ENCODE results near the gene TBC1D26.
"Not testable (repeated sequence)": the region's sequence is repeated elsewhere in the genome, so short reads cannot be mapped to it uniquely, and the experiment has no call there.

TBC1D26 gene

DNA sequence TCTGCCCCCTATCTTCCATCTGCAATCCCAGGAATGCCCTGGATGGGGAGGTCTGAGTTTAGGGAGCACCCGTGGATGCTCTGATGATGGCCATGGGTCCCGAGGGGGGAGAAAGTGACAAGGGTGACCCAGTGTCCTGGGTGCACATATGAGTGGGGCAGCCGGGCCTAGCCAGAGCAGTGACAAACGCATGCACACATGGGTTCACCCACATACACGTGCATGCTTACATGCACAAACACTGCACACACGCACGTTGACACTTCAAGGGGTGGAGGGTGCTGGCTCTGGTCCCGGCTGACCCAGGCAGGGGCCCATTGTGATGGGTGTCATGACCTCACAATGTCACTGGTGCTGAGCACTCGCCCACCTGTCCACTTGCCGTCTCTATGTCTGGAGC lies at the start of gene TBC1D26:
Gene TBC1D26, plus strand, starts transcription at position 384 of the 400 bp plus-strand sequence. CDS start 3,066 bp downstream, outside the sequence.
- DNase-seq (ENCODE audit: low read depth): not testable (repeated sequence)

DNA sequence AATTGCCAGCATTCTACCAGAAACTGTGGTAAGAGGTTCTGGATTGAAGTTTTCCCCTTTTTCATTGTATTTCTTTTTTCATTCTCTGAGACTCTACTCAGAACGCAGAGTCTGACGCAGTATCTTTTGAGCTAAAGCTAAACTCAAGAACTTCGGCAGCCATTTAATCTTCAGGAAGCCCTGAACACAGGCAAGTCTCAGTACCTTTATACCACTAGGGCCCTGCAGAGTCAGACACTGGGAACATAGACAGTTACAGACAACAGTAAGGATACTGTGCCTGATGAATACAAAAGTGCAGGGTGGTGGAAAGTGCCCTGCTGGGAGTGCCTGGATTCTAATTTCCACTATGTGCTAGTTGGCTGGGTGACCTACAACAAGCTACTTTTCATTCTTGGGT lies 48.9 kb upstream of the TBC1D26 start:
- DNase-seq (ENCODE audit: low read depth): not testable (repeated sequence)

DNA sequence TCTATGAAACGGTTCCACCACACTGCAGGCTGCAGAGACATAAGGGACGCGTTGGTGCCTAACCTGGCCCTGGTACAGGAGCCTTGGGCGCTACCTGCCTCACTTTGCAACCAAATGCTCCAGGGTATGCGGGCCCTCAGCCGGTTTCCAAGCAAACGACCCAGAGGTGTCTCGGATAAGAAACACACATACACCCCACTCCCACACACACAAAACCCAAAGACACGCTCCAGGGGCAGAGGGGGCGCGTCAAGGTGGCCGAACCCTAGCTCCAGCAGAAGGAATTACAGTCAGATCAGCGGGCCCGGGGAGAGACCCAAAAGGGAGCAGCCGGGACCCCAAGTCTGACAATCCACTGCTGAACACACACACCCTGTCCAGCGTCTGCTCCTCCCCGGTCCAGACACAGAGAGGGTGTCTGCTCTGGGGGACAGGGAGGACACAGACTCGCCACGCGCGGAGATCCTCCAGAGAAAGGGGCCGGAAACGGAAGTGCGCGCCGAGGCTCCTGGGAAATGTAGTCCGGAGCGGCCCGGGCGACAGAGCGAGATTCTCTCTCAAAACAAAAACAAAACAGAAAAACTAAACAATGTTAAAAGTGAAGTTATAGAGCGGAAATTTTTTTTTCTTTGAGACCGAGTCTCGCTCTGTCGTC lies 48.1 kb upstream of the TBC1D26 start, which contains the start of gene TRIM16:
Gene TRIM16, minus strand, starts transcription at position 488 of the 655 bp plus-strand sequence. CDS start 32,702 bp downstream, outside the sequence.
- DNase-seq (ENCODE audit: low read depth): peak; percentile 35

DNA sequence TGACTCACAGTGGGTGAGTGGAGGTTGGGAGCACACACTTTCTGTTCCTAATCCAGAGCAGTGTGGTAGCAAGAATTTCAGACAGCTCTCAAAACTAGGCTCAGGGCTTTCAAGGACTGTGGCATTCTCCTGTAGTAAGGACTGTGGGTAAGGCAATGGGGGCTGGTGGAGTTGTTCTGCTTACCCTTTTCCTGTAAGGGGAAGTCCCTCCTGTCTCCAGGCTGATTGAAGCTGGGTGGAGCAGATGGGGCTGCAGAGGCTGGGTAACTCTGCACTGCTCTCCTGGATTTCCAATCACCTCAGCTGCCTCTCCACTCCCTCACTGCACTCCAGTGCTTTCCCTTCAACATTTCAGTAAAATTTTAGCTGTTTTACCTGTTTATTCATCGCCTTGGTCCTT lies 44.6 kb upstream of the TBC1D26 start:
- DNase-seq (ENCODE audit: low read depth): not testable (repeated sequence)

DNA sequence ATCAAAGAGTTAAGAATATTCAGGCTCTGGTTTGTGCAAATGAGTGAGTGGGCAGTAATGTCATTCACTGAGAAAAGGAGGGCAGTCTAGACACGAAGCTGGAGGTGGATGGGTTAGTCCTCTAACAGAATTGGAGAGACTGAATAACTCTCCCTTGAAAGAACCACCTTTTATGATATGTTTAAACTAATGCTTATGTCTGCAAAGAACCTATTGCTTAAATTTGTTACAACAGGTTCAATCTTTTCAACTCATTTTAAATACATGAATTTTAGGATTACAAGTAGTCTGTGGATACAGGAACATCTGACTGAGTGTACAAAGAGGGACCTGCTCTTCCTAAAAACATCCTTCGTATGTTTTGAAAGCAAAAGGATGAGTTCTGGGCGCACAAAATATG lies 33.1 kb upstream of the TBC1D26 start:
- not testable (repeated sequence) for DNase-seq (ENCODE audit: low read depth)

DNA sequence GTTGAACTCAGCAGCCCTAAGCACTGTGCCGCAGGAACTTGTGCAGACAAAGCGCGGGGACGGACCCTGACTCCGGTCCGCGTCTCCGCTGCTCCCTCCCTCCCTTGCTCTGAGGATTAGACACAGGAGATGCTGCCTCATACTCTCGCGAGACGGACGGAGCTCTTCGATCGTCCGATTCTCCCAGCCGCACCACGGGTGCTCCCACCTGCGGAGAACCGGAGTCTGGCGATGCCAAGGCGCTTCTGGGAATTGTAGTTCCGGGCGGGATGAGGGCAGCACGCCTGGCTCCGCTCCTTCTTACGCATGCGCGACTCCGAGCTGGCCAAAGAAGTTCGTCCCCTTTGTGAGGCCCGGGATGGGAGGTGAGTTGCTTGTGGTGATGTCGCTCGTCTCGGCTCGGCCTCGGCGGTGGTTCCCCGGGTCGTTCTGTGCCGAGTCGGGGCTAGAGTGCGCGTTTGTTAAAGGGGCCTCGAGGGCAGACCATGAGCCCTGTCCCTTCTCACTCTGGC lies 32.6 kb upstream of the TBC1D26 start, which contains the start of gene ZNF286A:
Gene ZNF286A, plus strand, starts transcription at position 340 of the 512 bp plus-strand sequence. CDS start 578 bp downstream, outside the sequence.
- peak; percentile 98 for DNase-seq (ENCODE audit: low read depth)

DNA sequence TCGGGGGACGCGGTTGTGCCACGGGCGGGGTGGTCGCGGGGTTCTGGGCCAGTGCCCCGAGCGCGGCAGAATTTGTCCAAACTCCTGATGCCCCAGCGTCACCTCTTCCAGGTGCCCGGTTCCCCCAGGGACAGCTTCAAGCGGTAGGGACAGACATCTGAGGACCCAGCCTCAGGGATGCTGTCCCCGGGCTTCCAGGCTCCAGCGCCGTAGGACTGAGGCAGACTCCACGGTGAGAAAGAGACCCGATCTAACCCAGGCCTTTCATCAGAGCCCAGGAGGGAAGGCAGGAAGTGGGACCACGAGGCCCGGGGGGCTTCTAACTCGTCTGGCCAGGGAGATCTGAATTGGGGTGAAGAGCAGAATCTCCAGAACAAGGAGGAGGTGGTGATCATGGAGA lies 32.1 kb upstream of the TBC1D26 start:
- not testable (repeated sequence) for DNase-seq (ENCODE audit: low read depth)

DNA sequence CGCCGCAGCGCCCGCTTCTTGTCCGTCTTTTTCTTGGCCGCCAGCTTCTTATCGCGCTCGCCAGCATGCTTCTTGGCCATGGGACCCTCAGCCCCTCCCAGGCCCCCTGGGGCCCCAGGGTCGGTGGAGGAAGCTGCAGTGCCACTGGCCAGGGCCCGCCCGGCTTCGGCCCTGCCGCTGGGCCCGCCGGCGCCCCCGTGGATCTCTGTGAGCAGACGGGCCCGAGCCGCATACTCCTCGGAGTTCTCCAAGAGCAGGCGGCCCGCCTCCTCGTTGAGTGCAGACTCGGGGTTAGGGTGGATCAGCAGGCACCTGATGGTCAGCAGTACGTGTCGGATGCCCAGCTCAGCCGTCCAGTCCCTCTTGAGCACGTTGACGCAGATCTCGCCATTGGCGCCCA lies 27.8 kb upstream of the TBC1D26 start:
- DNase-seq (ENCODE audit: low read depth): not testable (repeated sequence)

DNA sequence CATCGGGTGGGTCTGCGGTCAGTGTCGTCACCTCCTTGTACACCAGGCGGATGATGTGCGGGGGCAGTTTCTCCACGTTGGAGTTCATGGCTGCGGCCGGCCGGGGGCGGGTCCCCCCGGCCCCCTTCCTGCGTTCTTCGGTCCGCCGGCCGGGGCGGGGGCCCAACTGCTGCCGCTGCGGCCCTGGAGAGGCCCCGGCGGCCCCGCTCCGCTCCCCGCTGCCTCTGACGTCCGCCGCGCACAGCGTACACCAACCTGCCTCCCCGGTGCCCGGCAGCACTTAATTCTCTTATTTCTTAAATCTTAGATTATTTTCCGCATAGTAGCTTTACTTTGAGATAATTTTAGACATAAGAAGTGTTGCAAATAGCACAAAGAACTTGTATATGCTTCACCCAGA lies 27.3 kb upstream of the TBC1D26 start:
- DNase-seq (ENCODE audit: low read depth): not testable (repeated sequence)

DNA sequence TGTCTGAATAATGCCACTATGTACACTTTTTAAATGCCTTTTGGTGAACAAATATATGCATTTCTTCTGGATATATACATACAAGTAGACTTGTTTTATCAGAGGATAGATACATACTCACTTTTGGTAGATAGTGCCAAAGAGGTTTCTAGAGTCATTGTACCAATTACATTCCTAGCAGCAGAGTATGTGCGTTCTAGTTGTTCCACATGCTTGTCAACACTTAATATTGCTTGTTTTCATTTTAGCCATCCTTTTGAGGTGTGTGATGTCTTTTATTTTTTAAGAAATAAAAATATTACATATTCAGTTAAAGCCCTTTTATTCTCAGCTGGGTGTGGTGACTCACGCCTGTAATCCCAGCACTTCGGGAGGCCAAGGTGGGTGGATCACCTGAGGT lies 23.2 kb upstream of the TBC1D26 start:
- not testable (repeated sequence) for DNase-seq (ENCODE audit: low read depth)

DNA sequence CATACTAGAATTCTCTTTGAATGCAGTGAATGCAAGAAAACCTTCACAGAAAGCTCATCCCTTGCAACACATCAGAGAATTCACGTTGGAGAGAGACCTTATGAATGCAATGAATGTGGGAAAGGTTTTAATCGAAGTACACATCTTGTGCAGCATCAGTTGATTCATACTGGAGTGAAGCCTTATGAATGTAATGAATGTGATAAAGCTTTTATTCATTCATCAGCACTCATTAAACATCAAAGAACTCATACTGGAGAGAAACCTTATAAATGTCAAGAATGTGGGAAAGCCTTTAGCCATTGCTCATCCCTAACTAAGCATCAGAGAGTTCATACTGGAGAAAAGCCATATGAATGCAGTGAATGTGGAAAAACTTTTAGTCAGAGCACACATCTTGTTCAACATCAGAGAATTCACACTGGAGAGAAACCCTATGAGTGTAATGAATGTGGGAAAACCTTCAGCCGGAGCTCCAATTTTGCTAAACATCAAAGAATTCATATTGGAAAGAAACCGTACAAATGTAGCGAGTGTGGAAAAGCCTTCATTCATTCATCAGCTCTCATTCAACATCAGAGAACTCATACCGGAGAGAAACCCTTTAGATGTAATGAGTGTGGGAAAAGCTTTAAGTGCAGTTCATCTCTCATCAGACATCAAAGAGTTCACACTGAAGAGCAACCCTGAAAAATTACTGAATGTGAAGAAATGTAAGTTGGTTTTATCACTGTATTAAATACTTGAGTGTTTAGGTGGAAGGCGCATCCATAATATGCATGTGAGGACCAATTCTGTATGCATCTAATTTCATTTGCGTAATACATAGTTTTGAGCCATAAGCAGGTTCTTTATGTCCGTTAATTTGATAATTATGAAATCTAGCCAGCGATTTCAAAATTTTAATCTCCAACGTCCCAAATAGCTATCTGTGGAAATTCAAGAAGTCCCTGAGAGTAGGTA lies 15.2 kb upstream of the TBC1D26 start:
- DNase-seq (ENCODE audit: low read depth): peak; percentile 16

DNA sequence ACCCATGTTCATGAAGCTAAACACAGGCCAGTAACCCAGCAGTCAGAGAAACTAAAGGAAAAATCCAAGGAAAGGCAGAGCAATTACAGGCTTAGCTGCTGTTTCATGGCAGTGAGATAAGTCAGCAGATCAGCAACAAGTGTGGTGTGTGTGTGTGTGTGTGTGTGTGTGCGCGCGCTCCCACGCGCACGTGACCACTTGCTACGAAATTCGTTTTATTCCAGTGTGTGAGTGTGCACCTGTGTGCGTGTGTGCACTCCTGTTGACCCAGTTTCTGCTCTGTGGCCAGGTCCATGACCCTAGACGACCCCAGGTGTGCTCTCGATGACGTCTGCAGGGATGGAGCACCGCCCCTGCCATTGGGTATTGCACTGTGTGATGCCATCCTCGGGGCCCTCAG lies 1.5 kb upstream of the TBC1D26 start:
- DNase-seq (ENCODE audit: low read depth): not testable (repeated sequence)

DNA sequence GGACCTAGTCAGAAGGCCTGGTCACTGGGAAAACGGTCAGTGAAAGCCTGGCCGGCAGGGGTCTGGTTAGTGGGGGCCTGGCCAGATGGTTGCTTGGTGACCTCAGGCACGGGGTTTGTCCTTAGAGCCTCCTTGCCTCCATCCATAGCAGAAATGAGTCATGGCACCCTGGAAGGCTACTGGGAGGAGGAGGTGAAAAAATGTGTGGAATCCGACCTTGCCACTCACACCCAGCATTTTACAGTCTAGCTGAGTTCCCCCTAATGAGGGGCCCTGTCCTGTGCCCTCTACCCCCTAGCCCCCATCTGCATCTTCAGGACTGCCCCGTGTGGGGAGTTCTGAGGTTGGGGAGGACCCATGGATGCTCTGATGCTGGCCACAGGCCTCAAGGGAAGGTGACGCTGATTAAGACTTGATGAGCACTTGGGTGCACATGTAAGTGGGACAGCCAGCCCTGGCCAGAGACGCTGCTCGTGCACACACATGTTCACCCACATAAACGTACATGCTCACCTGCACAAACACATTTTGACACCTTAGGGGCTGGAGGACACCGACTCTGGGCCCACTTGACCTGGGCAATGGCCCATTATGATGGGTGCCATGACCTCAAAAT lies 1.2 kb downstream of the TBC1D26 start:
- not testable (repeated sequence) for DNase-seq (ENCODE audit: low read depth)

DNA sequence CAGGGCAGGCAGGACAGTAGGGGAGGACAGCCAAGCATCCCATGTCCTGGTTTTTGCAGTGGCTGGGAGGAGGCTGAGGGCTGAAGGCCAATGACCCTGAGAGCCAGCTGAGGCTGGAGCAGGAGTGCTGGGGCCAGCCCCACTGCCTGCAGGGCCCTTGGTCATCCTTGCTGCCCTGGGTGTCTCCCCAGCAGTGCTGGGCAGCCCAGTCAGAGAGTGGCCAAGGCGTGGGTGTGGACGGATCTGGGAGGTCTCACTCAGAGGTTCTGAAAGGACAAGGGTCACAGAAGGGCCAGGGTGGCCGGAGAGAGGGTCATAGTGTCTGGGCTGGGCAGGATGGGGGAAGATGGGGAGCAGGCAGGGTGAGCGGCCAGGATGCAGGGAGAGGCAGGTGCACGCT lies 4.5 kb downstream of the TBC1D26 start:
- DNase-seq (ENCODE audit: low read depth): not testable (repeated sequence)

DNA sequence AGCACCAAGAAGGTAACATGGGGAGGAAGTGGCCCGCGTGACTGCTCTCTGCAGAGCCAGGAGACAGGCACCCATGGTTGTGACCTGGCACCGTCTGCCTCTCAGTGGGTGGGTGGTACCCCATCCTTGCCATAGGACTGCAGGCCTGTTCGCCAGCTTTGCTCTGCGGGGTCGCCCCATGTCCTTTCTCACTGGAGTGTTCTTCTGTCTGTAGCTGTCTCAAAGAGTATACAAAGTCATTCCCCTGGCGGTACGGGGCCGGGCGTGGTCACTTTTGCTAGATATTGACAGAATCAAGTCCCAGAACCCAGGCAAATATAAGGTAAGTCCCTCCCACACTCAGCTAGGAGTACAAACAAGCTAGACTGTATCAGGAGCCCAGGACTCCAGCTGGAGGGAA lies 6.0 kb downstream of the TBC1D26 start:
- DNase-seq (ENCODE audit: low read depth): no peak

DNA sequence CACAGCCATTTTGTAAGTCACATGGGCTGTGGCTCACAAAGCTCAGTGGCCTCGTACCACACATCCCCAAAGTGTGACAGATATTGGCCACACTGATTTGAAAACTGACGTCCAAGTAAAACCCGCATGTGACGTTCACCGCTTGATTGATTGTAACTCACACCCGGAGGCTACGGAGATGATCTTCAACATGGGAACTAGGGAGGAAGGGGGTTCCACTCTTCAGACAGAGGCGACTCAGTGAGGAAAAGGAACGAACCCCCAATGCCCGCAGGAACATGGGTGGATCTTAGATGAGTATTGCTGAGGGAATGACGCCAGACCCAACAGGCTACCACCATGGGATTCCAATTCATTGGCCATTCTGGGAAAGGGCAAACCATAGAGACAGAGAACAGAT lies 7.2 kb downstream of the TBC1D26 start:
- DNase-seq (ENCODE audit: low read depth): not testable (repeated sequence)

DNA sequence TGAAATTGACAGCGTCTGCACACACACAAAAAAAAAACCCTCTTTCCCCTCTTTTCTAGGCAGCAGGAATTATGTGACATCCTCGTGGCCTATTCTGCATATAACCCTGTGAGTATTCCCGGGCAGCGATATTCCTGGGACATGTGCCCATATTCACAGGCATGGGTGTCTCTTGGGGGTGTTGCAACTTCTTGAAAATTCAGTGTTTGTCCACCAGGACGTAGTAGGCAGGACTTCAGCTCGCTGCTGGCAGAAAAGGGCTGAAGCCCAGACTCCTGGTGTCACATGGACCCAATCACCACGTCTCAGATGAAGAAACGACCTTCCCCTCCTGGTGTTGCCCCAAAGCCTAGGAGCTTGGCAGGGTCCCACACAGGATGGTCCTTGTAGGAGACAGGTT lies 8.0 kb downstream of the TBC1D26 start:
- DNase-seq (ENCODE audit: low read depth): not testable (repeated sequence)

DNA sequence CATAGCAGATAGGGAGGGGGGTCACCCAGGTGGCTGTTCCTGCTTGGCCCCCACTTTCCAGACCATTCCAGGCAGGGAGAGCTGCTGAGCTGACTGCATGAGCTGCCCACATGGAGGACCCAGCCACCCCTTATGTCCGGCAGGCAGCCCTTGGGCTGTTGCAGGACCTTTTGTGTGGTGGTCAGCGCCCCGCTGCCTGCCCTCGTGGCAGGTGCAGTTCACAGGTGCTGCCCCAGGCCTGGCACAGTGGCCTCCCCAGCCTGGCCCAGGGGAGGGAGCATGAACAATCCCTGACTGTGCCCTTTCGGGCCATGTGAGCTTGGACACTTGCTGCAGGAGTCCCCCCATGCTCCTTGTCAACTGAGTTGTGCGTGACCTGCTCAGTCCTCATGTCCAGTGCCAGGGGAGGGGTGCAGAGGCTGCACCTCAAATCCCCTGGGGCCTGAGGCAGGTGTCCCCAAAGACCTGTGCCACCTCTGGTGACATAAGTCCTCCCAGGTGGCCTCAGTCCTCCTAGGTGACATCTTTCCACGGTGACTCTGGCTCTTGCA lies 8.6 kb downstream of the TBC1D26 start:
- no peak for DNase-seq (ENCODE audit: low read depth)

DNA sequence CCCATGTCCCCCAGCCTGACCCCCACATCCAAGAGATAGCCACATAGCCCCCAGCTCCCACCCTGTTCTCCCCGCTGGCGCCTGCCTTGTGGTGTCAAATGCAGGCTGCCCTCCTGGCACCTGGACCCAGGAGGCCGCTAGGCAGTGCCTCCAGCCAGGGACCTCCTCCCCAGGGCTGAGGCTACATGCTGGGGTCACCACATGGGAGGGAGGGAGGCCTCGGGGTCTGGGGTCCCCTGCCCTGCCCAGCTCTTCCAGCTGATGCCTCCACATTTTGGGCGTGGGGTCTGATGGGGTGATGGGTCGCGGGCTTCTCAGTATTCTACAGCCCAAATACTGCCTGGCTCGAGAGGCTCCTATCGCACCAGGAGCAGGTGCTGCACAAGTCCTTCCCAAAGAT lies 9.5 kb downstream of the TBC1D26 start:
- DNase-seq (ENCODE audit: low read depth): no peak

DNA sequence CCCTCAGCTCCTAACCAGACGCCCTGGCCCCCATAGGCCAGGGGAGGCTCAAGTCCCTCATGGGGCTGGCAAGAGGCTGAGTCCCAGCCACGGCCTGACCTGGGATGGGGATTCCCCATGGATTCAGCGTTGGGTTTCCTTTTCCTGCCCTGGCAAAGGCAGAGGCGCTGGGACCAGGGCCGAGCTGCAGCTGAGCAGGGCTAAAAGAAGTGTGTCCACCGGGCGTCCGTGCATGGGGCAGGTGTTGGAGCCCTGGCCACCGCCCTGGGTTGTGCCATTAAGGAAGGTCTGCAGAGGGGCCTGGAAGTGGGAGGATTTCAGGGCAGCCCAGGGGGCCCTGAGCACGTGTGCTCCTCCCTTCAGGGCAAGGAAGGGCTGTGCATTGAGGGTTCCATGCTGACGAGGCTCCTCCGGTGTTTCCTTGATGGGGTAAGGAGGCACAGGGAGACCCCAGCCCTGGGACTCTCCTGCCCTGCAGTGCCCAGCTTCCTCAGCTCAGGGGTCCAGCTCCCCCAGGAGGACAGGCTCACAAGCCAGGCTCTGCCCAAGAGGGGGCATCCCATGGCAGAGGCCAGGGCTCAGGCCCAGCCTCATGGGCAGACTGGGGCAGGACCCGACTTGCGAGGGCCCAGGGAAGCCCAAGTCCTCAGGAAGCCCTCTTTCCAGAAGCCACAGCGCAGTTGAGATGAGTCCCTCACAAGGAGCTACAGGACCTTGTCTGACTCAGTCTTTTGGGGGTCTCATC lies 10.1 kb downstream of the TBC1D26 start:
- no peak for DNase-seq (ENCODE audit: low read depth)

DNA sequence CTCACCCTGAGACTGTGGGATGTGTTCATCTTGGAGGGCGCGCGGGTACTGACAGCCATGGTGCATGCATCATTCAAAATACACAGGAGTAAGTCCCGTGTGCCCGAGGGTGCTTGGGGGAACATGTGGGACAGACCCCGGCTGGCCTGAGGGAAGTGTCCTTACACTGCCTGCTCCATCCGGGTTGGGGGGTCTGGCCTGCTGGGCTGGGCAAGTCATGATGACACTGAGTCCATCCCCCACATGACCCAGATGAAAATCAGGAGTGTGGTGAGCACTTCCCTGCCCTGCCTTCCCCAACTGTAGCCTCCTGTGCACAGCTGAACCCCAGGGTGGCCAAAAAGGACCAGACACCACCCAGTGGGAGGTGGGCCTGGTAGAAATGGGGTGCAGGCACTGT lies 10.8 kb downstream of the TBC1D26 start:
- no peak for DNase-seq (ENCODE audit: low read depth)

Data from amniotic epithelial cell (primary cell).